ENCODE data around the gene C5orf15.

DNA sequence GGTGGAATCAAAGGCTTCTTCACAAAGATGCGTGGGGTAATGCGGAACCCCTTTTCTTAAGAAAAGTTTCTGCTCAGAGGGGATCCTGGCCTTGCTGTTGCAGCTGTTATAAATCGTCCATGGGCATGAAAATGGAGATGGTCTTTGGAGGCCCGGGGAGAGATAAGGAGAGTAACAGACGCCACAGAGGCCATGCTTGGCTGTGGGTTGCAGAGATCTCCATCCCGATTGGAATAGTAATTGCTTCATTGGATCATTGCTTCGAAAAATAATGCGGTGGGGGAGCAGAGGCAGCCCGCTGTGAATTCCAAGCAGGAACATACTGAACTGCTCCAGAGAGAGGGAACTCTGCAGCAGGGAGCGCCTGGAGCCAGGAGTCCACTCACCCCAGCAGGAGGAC is 55.5 kb downstream of the C5orf15 start:
- TF ChIP-seq, protein P1, sequence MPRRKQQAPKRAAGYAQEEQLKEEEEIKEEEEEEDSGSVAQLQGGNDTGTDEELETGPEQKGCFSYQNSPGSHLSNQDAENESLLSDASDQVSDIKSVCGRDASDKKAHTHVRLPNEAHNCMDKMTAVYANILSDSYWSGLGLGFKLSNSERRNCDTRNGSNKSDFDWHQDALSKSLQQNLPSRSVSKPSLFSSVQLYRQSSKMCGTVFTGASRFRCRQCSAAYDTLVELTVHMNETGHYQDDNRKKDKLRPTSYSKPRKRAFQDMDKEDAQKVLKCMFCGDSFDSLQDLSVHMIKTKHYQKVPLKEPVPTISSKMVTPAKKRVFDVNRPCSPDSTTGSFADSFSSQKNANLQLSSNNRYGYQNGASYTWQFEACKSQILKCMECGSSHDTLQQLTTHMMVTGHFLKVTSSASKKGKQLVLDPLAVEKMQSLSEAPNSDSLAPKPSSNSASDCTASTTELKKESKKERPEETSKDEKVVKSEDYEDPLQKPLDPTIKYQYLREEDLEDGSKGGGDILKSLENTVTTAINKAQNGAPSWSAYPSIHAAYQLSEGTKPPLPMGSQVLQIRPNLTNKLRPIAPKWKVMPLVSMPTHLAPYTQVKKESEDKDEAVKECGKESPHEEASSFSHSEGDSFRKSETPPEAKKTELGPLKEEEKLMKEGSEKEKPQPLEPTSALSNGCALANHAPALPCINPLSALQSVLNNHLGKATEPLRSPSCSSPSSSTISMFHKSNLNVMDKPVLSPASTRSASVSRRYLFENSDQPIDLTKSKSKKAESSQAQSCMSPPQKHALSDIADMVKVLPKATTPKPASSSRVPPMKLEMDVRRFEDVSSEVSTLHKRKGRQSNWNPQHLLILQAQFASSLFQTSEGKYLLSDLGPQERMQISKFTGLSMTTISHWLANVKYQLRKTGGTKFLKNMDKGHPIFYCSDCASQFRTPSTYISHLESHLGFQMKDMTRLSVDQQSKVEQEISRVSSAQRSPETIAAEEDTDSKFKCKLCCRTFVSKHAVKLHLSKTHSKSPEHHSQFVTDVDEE (CRISPR knock-in tag; IDR thresholded peaks at IDR 0.05) = no peak
- TF ChIP-seq ZFP3 (CRISPR knock-in tag; IDR thresholded peaks at IDR 0.05) (no peak), ZNF8 (CRISPR knock-in tag; IDR thresholded peaks at IDR 0.05) (no peak), CSDC2 (CRISPR knock-in tag; IDR thresholded peaks at IDR 0.05) (no peak), ESRRG (CRISPR knock-in tag; IDR thresholded peaks at IDR 0.05) (no peak)
